ENCODE data around the gene REV1.

The REV1 gene

GRCh38 chr2:99485411-99485810, 4.4 kb downstream of the REV1 start:
- FAIRE-seq: no peak
- DNase-seq (ENCODE audit: insufficient read length, low spot score): no peak

GRCh38 chr2:99484205-99484604, 5.6 kb downstream of the REV1 start:
- DNase-seq (ENCODE audit: insufficient read length, low spot score) (no peak), FAIRE-seq (no peak)
- no peak for TF ChIP-seq CTCF (IDR thresholded peaks at IDR 0.05; ENCODE audit: insufficient read depth, missing control alignments)

More at GRCh38 chr2:99485411-99485810, 4.4 kb downstream of the REV1 start:
- TF ChIP-seq CTCF (IDR thresholded peaks at IDR 0.05; ENCODE audit: insufficient read depth, missing control alignments): no peak

GRCh38 chr2:99481941-99482340, 7.9 kb downstream of the REV1 start:
- no peak for DNase-seq (ENCODE audit: insufficient read length, low spot score)
- FAIRE-seq: no peak
- no peak for TF ChIP-seq CTCF (IDR thresholded peaks at IDR 0.05; ENCODE audit: insufficient read depth, missing control alignments)

- DNase-seq (ENCODE audit: insufficient read length, low spot score) (no peak), FAIRE-seq (no peak)
- no peak for TF ChIP-seq CTCF (IDR thresholded peaks at IDR 0.05; ENCODE audit: insufficient read depth, missing control alignments)
Measured at GRCh38 chr2:99481527-99481926, 8.3 kb downstream of the REV1 start.

GRCh38 chr2:99480390-99480789, 9.4 kb downstream of the REV1 start:
- no peak for TF ChIP-seq CTCF (IDR thresholded peaks at IDR 0.05; ENCODE audit: insufficient read depth, missing control alignments)
- FAIRE-seq (no peak), DNase-seq (ENCODE audit: insufficient read length, low spot score) (no peak)

- TF ChIP-seq CTCF (IDR thresholded peaks at IDR 0.05; ENCODE audit: insufficient read depth, missing control alignments): no peak
- DNase-seq (ENCODE audit: insufficient read length, low spot score) (no peak), FAIRE-seq (no peak)
Measured at GRCh38 chr2:99478632-99479031, 11.2 kb downstream of the REV1 start.

- FAIRE-seq: no peak
Measured at GRCh38 chr2:99477054-99477453, 12.8 kb downstream of the REV1 start.

More at GRCh38 chr2:99477054-99477453, 12.8 kb downstream of the REV1 start:
- no peak for DNase-seq (ENCODE audit: insufficient read length, low spot score)
- TF ChIP-seq CTCF (IDR thresholded peaks at IDR 0.05; ENCODE audit: insufficient read depth, missing control alignments): no peak

Data from D721Med (cell line).